GM12865 (cell line): ENCODE data around the gene FBLIM1.

ENCODE experiments used
- DNase-seq: peaks from one replicate; pipeline ENCODE4 v3.0.0; 2010; ENCODE audit warnings: low read depth
- H3K4me3 ChIP-seq: 2 replicates; pipeline ENCODE4 v1.5.1; 2011; ENCODE audit warnings: mild to moderate bottlenecking, low read depth, low read length, control low read depth
- TF ChIP-seq, protein P1 (sequence below): IDR thresholded peaks from 2 replicates; pipeline ENCODE4 v1.5.1; 2011; ENCODE audit warnings: low read length, control low read depth, low read depth, inconsistent platforms; ENCODE audit not compliant: insufficient read depth; ENCODE audit errors: missing control alignments

The FBLIM1 gene

DNA sequence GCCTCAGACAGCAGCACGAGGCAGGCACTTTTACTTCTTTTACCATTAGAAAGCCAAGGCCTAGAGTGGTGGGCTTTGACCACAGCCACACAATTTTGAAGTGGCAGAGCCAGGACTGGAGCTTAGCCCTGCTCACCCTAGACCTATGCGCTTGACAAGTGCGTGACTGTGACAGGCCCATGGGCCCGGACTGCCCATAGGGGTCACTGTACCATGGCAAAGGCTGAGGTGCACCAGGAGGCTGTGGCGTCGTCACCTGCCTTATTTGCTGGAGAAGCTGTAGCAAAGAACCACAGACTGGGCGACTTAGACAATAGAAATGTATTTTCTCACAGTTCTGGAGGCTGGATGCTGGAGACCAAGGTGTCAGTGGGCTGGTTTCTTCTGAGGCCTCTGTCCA, 18.9 kb upstream of the FBLIM1 start:
- H3K4me3 ChIP-seq = no peak overlapping the region
- no peak for DNase-seq
- TF ChIP-seq, protein P1, sequence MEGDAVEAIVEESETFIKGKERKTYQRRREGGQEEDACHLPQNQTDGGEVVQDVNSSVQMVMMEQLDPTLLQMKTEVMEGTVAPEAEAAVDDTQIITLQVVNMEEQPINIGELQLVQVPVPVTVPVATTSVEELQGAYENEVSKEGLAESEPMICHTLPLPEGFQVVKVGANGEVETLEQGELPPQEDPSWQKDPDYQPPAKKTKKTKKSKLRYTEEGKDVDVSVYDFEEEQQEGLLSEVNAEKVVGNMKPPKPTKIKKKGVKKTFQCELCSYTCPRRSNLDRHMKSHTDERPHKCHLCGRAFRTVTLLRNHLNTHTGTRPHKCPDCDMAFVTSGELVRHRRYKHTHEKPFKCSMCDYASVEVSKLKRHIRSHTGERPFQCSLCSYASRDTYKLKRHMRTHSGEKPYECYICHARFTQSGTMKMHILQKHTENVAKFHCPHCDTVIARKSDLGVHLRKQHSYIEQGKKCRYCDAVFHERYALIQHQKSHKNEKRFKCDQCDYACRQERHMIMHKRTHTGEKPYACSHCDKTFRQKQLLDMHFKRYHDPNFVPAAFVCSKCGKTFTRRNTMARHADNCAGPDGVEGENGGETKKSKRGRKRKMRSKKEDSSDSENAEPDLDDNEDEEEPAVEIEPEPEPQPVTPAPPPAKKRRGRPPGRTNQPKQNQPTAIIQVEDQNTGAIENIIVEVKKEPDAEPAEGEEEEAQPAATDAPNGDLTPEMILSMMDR = no peak

DNA sequence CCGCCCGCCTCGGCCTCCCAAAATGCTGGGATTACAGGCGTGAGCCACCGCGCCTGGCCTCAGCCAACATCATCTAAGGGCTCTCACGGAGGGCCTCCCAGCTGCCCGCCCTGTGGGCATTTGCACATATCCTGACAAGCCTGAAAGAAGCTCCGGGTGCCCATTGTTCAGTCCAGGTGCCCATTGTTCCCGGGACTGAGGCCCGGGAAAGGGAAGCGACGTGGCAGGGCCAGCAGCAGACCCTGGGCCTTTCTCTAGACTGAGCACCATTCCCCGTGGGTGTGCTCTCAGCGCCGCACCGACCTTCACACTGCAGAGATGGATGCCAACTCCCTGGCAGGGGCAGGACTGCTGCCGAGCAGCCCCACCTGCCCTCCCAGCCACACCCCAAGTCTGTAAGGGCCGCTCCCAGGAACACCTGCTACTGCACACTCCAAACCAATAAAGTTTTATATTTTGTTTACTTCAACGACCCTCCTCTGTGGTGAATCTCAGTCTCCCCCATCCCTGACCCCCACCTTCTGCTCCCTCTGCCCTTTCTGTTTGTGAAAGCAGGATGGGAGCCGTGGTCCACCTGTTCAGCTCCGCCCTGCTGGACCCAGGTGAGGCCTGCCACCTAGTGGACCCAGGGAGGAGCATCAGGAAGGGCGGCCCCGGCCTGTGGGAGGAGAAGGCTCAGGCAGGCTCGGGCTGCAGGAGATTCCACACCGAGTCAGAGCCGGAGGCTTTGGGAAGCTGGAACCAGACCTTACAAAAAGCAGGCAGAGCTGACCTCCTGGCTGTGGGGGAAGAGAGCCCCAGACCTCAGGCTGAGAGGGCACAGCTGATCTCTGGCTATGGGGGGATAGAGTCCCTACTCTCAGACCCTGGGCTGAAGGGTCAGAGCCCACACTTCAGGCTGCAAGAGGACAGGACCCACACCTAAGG, 17.4 kb upstream of the FBLIM1 start:
- TF ChIP-seq, protein P1 = peak; percentile 95
- no peak overlapping the region for H3K4me3 ChIP-seq
- DNase-seq = peak; percentile 81

DNA sequence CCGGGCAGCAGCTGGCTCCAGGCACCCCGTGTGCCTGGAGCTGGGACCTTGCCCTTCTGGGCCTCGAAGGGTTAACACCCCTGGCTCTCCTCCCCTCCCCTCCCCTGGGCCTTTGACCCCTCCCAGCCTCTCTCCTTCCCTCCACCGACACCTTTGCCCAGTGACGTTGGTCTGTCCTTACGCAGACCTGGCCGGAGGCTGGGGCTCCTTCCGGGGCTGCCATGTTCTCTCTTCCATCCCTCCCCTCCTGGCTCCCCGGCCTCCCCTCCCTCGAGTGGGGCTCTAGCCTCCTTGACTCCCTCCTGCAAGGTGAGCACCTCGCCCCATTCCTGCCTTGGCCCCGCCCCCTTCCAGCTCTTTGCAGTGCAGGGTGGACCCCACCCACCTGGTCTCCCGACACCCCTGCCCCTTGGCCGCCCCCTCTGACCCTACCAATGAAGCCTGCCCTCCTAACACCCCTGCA, 16.2 kb upstream of the FBLIM1 start, which contains the start of gene TMEM82:
Gene TMEM82, plus strand, starts transcription at position 161 of the 463 bp plus-strand sequence. Its CDS starts 61 bp downstream, at position 222.
- no peak within 1 kb of the TSS for H3K4me3 ChIP-seq
- TF ChIP-seq, protein P1 = no peak
- no peak for DNase-seq

DNA sequence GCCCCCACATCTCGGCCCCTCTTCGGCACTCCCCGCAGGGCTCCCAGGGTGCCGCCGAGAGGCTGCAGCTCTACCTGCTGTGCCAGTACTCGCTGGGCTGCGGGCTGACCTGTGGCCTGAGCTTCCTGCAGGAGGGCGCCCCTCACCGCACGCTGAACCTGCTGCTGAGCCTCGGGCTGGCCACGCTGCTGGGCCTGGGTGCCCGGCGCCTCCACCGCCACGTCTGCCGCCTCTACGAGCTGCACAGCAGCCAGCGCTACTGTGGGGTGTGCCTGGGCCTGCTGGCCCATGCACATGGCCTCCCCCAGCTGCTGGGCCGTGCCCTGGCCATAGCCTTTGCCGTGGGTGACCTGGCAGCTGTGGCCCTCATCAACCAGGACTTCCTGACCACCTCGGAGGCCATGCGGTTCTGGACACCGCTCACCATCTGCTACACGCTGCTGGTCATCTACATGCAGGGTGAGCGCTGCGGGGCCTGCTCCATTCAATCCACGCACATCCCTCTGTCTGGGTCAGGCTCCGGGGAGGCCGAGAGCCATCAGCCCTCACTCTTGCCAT, 14.4 kb upstream of the FBLIM1 start:
- TF ChIP-seq, protein P1 = no peak
- H3K4me3 ChIP-seq = no peak overlapping the region
- no peak for DNase-seq

DNA sequence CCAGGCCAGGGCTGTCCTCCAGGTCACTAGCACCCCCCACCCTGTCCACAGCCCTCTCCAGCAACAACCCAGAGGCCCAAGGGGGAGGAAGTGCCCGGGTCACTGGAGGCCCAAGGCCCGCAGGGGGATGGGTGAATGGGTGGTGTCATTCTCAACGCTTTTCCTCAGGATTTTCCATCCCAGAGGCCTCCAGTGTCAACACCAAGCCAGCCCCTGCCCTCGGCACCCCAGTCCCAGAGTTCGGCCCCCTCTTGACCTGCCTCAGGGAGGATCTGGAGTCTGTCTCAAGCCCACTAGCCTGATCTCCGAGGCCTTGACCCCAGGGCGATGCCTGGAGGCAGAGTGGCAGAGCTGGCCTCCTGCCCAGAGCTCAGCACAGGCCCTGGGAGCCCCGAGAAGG, 11.2 kb upstream of the FBLIM1 start:
- H3K4me3 ChIP-seq = no peak overlapping the region
- TF ChIP-seq, protein P1 = no peak
- DNase-seq = no peak

DNA sequence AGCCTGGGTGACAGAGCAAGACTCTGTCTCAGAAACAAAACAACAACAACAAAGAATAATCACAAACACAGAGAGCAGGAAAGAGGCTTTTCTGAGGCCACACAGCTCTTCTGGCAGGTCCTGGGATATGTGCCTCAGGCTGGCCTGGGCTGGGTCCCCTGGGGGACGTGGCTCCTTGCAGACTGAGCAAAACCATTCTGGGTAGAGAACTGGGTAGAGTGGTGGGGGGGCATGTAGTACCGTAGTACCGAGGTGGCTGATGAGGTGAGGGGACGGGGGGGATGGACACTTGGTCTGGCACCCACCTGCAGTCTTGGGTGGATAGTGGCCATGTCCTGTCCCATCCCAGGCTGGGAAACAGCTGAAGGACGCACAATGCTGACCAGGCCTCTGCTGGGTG, 10.3 kb upstream of the FBLIM1 start:
- H3K4me3 ChIP-seq = no peak overlapping the region
- DNase-seq = no peak
- TF ChIP-seq, protein P1 = no peak
